ENCODE results near the gene COPZ2. TPM values are rescaled to one million over a fixed set of nuclear protein-coding genes. Genes with fewer than 3 reads are reported as not detected.
"Not testable (repeated sequence)": the region's sequence is repeated elsewhere in the genome, so short reads cannot be mapped to it uniquely, and the experiment has no call there.

COPZ2 gene
- total RNA-seq, result 10 to 100 TPM in 1 of 2 donors, 1 to 10 TPM in 1; 7.0 to 43.5 TPM

- TF ChIP-seq, protein P1, sequence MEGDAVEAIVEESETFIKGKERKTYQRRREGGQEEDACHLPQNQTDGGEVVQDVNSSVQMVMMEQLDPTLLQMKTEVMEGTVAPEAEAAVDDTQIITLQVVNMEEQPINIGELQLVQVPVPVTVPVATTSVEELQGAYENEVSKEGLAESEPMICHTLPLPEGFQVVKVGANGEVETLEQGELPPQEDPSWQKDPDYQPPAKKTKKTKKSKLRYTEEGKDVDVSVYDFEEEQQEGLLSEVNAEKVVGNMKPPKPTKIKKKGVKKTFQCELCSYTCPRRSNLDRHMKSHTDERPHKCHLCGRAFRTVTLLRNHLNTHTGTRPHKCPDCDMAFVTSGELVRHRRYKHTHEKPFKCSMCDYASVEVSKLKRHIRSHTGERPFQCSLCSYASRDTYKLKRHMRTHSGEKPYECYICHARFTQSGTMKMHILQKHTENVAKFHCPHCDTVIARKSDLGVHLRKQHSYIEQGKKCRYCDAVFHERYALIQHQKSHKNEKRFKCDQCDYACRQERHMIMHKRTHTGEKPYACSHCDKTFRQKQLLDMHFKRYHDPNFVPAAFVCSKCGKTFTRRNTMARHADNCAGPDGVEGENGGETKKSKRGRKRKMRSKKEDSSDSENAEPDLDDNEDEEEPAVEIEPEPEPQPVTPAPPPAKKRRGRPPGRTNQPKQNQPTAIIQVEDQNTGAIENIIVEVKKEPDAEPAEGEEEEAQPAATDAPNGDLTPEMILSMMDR (IDR thresholded peaks at IDR 0.05), result peak in 6 of 7 experiments; percentile 25 to 51 (median 44)
- TF ChIP-seq POLR2A (IDR thresholded peaks at IDR 0.05), result peak in 2 of 3 donors; percentile 33 to 34
- Histone ChIP-seq H3K4me1 (peaks cover 15% of the 10 kb centered on the region), H3K36me3 (replicated peaks in 1 of 2; ENCODE audit: insufficient read depth in 1 of 2, low read depth in 2 of 2) (no peaks in the 10 kb centered on the region), H3K9me3 (no peaks in the 10 kb centered on the region), H3K27me3 (no peaks in the 10 kb centered on the region), H3K27ac (peak within 1 kb of the TSS in 3 of 4 donors; percentile 0 to 62 (median 4)), H3K4me3 (peak within 1 kb of the TSS in 1 of 2 donors; percentile 45)
- intact Hi-C loops (cut with DNase I), result no loop called here
- peak; percentile 78 for ATAC-seq
- 0 to 1% methylated on average over 1 to 61 of the region's 73 CpGs for WGBS, 2 donors
- peak; percentile 62 to 77 (median 74) for DNase-seq
These were observed at the start of gene COPZ2 for GRCh38 chr17:48037036-48037837. Gene COPZ2, minus strand, starts transcription at chr17:48037797. Its CDS starts 20 bp downstream, at chr17:48037777.

DNA sequence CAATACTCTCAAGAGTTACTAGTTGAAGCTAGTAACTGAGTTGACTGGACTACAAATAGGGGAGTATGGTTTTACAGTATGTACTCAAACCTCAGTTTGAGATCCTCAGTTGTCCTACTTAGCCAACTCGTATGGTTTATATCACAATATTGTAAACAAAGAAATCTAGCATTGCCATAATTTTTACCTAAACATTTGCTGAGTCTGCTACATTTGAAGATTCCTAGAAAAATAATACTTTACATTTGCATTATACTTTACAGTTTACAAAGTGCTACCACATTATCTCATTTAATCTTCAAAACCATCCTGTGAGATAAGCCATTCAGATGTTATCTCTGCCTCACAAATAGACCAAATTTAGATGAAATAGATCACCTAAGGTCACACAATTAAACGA, 47.3 kb upstream of the COPZ2 start:
- Histone ChIP-seq H3K4me1 (peaks cover 19% of the 10 kb centered on the region), H3K4me3 (no peak overlapping the region), H3K27me3 (no peaks in the 10 kb centered on the region), H3K9me3 (no peaks in the 10 kb centered on the region), H3K36me3 (replicated peaks in 1 of 2; ENCODE audit: insufficient read depth in 1 of 2, low read depth in 2 of 2) (no peaks in the 10 kb centered on the region), H3K27ac (no peak overlapping the region)
- intact Hi-C loops (cut with DNase I), result no loop called here
- TF ChIP-seq, protein P1 (IDR thresholded peaks at IDR 0.05), result no peak
- no peak for TF ChIP-seq POLR2A (IDR thresholded peaks at IDR 0.05)
- 29 to 42% methylated on average over 2 of the region's 2 CpGs for WGBS, 2 donors
- DNase-seq (no peak), ATAC-seq (no peak)

- WGBS, 2 donors, result 68 to 69% methylated on average over 5 of the region's 5 CpGs
- no peak for ATAC-seq
- TF ChIP-seq, protein P1 (IDR thresholded peaks at IDR 0.05), result no peak
- no peak for TF ChIP-seq POLR2A (IDR thresholded peaks at IDR 0.05)
- Histone ChIP-seq H3K36me3 (replicated peaks in 1 of 2; ENCODE audit: insufficient read depth in 1 of 2, low read depth in 2 of 2) (no peaks in the 10 kb centered on the region), H3K4me1 (peaks cover 22% of the 10 kb centered on the region), H3K27me3 (no peaks in the 10 kb centered on the region), H3K4me3 (no peak overlapping the region), H3K27ac (no peak overlapping the region), H3K9me3 (no peaks in the 10 kb centered on the region)
- intact Hi-C loops (cut with DNase I), result no loop called here
- DNase-seq, result no peak
These were observed 44.3 kb upstream of the COPZ2 start for GRCh38 chr17:48081858-48082257.

DNA sequence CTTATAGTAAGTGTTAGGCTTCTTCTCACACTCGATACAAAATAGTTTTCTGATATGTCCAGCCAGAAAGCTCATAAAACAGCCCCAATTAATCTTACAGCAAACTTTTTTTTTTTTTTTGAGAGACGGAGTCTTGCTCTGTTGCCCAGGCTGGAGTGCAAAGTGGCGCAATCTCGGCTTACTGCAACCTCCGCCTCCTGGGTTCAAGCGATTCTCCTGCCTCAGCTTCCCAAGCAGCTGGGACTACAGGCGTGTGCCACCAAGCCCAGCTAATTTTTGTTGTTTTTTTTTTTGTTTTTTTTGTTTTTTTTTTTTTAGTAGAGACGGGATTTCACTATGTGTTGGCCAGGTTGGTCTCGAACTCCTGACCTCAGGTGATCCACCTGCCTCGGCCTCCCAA, 39.6 kb upstream of the COPZ2 start:
- H3K36me3 ChIP-seq (replicated peaks in 1 of 2; ENCODE audit: insufficient read depth in 1 of 2, low read depth in 2 of 2); DNase-seq; H3K27me3 ChIP-seq; ATAC-seq; H3K9me3 ChIP-seq; H3K4me3 ChIP-seq; H3K4me1 ChIP-seq; H3K27ac ChIP-seq; intact Hi-C loops (cut with DNase I): not testable (repeated sequence)
- 91 to 96% methylated on average over 9 to 10 of the region's 10 CpGs for WGBS, 2 donors

DNA sequence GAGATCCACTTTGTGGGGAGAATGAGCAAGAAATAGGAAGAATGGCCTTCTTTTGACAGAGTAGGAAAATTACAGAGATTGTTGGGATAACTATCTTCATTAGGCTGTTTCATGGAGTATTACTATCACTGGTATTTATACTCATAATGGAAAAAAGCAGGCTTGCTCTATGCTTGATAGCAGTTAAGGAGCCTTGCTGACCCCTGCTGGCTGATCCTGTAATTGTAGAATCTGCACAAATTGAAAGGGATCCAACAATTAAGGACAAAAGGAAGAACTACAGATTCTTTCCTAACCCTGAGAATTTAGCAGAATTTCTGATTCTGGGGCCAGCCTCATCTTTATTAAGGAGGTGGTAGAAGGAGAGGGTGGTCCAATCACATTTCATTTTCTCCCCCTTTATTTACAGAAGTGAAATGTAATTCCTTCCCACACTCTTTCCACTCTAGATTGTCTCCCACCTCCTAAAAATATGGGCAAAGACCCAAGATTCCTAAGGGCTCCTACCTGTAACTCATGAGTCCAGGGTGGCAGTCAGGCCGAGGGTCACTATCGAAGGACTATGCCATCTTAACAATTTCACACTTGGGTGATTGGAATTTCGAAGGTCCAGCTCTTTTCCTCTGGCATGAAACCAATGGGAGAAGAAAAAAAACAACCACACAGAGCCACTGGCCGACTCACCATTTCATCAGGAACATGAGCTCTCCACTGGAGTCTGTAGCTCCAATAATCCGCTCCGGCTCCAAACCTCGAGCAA, 36.9 kb upstream of the COPZ2 start:
- peak; percentile 94 for ATAC-seq
- TF ChIP-seq, protein P1 (IDR thresholded peaks at IDR 0.05), result peak; percentile 54 to 92 (median 80)
- TF ChIP-seq POLR2A (IDR thresholded peaks at IDR 0.05), result no peak
- Histone ChIP-seq H3K36me3 (replicated peaks in 1 of 2; ENCODE audit: insufficient read depth in 1 of 2, low read depth in 2 of 2) (peaks cover 0 to 4% of the 10 kb centered on the region in 2 donors), H3K9me3 (no peaks in the 10 kb centered on the region), H3K4me3 (no peak overlapping the region), H3K27ac (peak overlapping the region in 1 of 4 donors; percentile 27), H3K27me3 (no peaks in the 10 kb centered on the region), H3K4me1 (no peaks in the 10 kb centered on the region)
- WGBS, 2 donors, result 60 to 61% methylated on average over 7 of the region's 7 CpGs
- intact Hi-C loops (cut with DNase I), result loop anchor here (5.0 kb wide), 1 partner anchor 42 kb away; no protein-coding TSS in a partner anchor
- peak; percentile 78 to 88 (median 88) for DNase-seq

GRCh38 chr17:48073566-48074094, 36.0 kb upstream of the COPZ2 start:
- not testable (repeated sequence) for H3K27ac ChIP-seq; H3K4me1 ChIP-seq; DNase-seq; H3K9me3 ChIP-seq; H3K36me3 ChIP-seq (replicated peaks in 1 of 2; ENCODE audit: insufficient read depth in 1 of 2, low read depth in 2 of 2); H3K4me3 ChIP-seq; ATAC-seq; H3K27me3 ChIP-seq
- intact Hi-C loops (cut with DNase I), result loop anchor here (5.0 kb wide), 1 partner anchor 41 kb away; no protein-coding TSS in a partner anchor
- WGBS, 2 donors, result 93 to 94% methylated on average over 5 of the region's 5 CpGs

GRCh38 chr17:48072811-48073210, 35.2 kb upstream of the COPZ2 start:
- DNase-seq; H3K36me3 ChIP-seq (replicated peaks in 1 of 2; ENCODE audit: insufficient read depth in 1 of 2, low read depth in 2 of 2); ATAC-seq; H3K9me3 ChIP-seq; H3K4me1 ChIP-seq; H3K27ac ChIP-seq; H3K27me3 ChIP-seq; H3K4me3 ChIP-seq: not testable (repeated sequence)
- intact Hi-C loops (cut with DNase I), result loop anchor here (5.0 kb wide), 1 partner anchor 41 kb away; no protein-coding TSS in a partner anchor
- 90 to 92% methylated on average over 9 of the region's 9 CpGs for WGBS, 2 donors
